NK-92 (cell line): ENCODE measurements around the gene ADAM8.
A peak's percentile ranks its signal among the peaks of the same experiment; 100 is the strongest.
"Not testable (repeated sequence)": the region's sequence is repeated elsewhere in the genome, so short reads cannot be mapped to it uniquely, and the experiment has no call there.

Experiments used
- DNase-seq: peaks from one replicate; lab custom pipeline; 2025; ENCODE audit not compliant: unreplicated experiment; lab: John Stamatoyannopoulos, UW

The ADAM8 gene

GRCh38 chr10:133269367-133269766 lies 7.3 kb downstream of the ADAM8 start:
- DNase-seq = no peak

DNA sequence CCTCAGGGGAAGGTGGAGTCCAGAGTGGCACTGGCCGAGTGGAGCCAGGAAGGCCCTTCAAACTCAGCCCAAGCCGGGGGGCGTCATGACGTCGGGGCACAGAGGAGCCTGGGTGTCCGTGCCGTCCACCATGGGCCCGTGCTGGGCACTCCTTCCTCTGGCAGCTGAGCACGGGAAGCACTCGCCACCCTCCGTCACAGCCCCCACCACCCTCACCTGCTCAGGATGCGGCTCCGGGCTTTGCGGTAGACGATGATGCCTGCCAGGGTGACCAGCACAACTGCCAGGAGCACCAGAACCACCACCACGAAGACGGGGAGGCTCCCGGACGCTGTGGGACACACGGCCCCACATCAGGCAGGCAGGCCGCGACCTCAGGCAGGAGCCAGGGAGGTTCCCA lies 8.1 kb downstream of the ADAM8 start:
- no peak for DNase-seq

DNA sequence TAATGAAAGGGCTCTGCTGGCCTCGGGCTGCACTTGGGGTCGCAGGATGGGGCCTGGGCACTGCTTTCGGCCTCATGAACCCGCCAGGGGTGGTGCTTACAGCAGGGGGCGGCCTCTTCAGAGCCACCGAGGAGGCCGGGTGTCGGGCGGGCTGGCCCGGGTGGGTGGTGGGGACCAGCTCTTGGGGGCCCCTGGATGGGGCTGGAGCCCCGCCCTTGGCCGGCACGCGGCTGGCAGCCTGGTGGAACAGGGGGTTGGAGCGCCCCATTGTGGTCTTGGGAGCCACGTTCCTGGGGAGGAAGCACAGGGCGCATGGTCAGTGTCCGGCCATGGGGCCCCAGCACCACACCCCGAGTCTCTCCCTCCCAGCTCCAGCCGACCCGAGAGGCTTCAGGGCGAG lies 8.8 kb downstream of the ADAM8 start:
- DNase-seq = no peak

DNA sequence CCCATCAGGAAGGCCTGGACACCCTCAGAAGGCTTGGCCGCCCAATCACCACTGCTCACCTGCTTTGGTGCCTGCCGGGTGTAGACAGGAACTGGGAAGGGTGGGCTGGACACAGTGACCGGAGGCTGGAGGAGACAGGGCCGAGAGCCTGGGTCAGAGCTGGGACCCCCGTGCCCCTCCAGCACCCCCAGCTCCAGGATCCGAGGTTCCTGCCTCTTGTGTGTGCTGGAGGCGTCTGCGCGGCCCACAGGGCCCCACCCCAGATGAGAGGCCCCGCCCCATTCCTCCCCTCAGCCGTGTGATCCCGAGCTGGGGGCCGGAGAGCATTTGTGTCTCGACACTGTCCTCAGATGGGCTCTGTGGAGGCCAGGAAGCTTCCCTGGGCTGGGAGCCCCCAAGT lies 9.4 kb downstream of the ADAM8 start:
- no peak for DNase-seq

DNA sequence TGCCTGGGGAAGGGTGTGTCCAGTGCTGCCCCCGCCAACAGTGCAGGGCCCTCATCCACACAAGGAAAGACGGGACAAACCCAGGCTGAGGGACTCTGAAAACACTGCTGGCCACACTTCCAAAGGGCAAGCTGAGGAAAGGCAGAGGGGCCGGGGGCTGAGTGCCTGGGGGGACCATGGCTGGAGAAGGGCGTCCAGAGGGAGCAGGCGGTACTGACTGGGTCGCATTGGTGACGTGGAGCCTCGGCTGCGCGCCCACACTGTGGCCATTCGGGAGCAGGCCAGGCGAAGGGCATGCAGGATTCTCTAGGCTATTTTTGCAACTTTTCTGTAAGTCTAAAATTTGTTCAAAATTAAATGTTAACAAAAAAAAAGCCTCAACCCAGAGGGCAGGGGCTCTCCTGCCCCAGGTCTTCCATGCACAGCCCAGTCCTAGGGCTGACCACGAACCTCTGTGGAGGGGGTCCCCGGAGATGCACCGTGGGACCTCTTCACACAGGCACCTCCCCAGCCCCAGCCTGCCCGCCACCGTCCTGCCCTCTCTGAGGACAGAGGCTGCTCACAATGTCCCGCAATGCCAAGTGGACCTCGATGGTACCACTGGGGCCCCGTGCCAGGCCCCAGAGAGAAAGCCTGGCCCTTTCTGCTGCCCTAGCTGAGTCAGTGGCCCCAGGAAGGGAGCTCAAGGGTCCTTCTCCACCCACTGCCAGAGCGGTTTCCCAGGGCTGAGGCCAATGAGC lies 10.4 kb downstream of the ADAM8 start:
- no peak for DNase-seq

- not testable (repeated sequence) for DNase-seq
Measured at GRCh38 chr10:133265052-133265451, 11.6 kb downstream of the ADAM8 start.

DNA sequence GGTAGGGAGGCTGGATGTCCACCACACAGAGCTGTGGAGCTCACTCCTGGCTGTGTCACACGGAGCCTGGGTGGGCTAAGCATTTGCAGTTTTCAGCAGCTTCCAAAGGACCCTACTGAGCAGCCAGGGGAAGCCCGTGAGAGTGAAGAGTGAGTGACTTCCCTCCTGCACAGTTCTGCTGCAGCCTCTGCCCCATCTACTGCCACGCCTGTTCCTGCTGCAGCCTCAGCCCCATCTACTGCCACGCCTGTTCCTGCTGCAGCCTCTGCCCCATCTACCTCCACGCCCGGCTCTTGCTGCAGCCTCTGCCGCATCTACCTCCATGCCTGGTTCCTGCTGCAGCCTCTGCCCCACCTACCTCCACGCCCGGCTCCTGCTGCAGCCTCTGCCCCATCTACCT lies 12.2 kb downstream of the ADAM8 start:
- no peak for DNase-seq

DNA sequence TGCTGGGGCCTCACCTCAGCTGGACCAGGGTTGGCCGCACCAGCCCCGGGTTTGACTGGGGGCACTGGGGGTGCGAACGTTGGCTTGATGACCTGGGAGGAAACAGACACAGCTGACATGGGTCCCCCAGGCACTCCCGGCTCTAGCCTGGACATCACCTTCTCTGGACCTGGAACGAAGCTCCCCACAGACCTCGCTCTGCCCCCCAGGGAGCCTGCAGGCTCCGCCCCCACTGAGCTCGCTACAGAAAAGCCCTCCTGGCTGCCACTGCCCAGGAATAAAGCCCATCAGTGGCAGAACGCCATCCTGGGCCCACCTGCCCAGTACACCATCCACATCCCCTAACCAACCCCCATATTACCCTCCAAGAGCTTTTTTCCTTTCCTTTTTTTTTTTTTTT lies 13.0 kb downstream of the ADAM8 start:
- no peak for DNase-seq

DNA sequence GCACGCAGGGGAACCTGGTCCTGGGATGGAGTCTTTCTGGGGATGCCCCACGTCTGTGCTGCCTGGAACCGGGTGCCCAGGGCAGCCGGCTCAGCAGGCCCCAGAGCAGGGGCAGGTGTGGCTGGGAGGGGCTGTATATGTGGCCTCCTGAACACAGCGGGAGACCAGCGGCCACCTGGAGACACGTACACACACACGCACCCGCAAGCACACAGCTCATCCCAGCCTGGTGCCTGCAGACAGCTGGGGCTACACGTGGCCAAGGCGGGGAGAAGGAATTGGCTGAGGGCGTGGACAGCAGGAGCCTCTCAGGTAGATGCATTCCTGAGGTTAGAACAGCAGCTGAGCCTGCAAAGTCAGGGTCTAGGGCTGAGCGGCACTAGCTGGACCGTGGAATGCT lies 14.0 kb downstream of the ADAM8 start:
- DNase-seq = no peak

DNA sequence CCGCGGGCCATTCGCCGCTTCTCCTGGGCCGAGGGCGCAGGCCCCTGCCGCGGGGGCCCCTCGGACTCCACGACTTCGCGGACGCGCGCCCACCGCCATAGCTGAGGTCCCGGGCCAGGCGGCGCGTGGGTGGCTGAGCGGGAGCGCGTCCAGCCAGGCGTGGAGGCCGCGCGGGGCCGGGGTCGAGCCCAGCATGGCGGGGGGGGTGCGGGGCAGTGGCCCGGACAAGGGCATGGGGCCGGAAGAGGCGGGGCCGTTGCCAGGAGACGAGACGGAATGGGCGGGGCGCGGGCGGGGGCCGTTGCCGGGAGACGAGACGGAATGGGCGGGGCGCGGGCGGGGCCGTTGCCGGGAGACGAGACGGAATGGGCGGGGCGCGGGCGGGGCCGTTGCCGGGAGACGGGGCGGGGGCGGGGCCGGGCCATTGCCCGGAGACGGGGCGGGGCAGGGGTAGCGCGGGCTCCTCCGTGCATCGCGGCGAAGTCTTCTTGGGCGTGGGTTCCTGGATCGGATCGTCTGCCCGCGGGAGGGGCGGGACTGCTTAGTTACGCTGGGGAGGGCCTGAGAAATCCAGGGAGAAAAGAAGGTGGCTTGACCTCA lies 14.8 kb downstream of the ADAM8 start:
- DNase-seq = peak; percentile 20

- no peak for DNase-seq
Measured at GRCh38 chr10:133260895-133261725, 15.6 kb downstream of the ADAM8 start.

DNA sequence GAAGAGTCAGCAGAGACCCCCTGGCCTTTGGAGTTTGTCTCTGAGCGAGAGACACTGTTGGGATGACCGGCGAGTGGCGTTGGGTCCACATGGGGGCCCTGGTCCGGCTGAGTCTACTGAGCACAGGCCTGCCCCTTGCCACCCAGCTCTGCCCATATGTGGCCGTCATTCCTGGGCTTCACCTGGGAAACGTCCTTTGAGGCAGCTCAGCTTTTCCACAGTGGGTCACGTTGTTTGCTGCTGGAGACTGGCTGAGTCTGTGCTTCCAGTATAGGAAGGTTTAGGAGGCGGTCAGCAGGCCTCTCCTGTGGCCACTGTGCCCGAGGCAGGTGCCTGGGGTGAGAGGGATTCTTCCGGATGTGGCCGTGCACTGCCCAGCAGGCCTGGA lies 17.1 kb downstream of the ADAM8 start:
- no peak for DNase-seq

DNA sequence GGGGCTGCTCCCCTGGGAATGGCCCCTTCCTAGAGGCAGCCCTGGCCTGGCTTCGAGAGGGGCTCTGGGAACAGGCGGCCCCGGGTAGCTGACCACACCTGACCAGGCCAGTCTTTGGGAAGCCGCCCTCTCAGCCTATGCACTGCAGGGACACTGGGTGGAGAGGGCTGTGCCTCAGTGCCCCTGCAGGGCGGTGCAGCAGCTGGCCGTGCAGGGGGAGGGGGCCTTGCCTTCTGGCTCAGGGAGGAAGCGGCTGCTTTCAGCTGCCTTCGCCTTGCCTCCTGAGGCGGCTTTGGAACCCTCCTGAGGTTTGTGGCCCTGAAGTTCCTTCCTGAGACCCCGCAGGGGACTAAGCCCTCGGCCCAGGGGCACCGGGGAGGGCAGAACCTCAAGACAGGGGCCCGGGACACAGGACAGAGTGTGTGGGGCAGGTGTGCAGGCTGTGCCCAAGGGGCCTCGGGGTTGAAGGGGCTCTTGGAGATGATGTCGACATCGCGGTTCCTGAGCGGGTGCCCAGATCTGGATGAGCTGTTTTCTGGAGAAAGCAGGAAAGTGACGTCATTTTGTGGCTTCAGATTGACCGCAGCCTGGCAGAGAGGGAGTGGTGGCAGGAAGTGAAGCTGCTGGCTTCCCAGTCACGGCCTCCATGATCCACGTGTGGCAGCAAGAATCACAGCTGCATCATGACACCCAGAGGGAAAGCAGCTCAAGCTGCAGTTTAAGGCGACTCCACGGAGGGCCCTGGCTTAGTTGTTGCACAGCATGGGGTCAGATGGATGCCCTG lies 17.7 kb downstream of the ADAM8 start:
- DNase-seq = no peak

DNA sequence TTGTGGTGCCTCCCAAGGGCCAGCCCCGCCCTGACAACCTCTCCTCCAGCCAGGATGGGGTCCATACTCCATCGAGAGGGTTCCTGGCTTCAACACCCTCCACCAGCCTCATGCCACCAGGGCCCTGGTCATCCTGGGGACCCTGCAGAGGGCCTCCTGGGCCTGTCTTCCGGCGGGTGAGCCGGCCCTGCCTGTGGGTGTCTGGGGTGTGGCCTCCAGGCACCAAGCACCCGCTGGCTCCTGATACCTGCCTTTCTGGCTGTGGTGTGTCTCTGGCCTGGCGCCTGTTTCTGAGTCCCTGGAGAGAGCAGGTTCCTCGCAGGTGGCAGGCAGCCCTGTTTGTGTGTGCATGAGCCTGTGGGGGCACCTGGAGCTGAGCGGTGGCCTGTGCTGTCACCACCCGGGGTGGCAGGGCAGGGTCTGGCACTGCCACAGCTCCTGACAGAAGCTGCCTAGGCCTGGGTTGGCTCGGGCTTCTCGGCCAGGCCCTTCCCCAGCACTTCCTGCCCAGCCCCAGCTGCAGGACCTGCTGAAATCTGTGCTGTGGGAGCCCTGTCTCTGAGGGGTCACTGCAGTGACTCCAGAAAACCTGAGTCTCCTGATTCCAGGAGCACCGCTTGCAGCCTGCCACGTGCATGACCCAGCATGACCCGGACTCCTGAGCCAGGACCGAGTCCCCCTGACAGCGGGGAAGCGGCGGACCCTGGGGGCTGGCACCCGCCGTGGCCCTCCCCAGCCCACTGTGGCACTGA lies 18.4 kb downstream of the ADAM8 start:
- DNase-seq = no peak

DNA sequence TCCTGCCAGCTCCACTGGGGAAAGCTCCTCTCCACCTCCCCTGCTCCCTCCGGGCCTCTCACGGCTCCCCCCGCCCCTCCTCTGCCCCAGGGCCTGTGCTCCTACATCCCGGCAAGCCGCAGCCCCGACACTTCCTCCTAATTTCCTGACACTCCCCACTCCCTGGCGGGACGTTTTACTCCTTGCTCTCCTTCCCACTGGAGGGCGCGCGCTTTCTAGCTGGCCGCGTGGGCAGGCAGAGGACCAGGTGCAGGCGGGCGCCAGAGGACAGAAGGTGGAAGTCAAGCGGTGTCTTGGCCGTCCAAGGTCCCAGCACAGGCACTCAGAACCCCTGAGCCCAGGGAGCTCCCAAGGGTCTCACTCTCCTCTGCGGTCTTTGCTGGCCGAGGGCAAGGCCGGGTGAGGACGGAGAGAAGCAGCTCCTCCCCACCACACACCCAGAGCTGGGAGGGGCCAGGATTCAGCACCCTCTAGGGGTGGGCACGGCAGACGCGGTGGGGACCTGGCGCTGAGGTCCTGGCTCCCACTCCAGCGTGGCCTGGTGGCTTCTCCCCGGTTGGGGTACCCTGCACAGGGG lies 19.1 kb downstream of the ADAM8 start:
- DNase-seq = no peak

- DNase-seq = no peak
Measured at GRCh38 chr10:133255323-133255722, 21.3 kb downstream of the ADAM8 start.

- DNase-seq = no peak
Measured at GRCh38 chr10:133254421-133255120, 22.1 kb downstream of the ADAM8 start.

- no peak for DNase-seq
Measured at GRCh38 chr10:133253361-133253955, 23.2 kb downstream of the ADAM8 start.

GRCh38 chr10:133252223-133252552 lies 24.5 kb downstream of the ADAM8 start:
- no peak for DNase-seq
